HEK293 (cell line): Measurements from ENCODE around the gene MMS19.

Experiments used
- CTCF ChIA-PET: fragments of 350-600 bp; formaldehyde crosslinking; extraction: SDS; loops from one replicate; lab custom pipeline; 2021; ENCODE audit warnings: antibody characterized with exemption; lab: Yijun Ruan, JAX
- POLR2A ChIA-PET: fragments of 300-600 bp; formaldehyde crosslinking; extraction: SDS; loops from one replicate; lab custom pipeline; 2020; ENCODE audit warnings: antibody characterized with exemption, inconsistent platforms; lab: Yijun Ruan, JAX
- H3K27ac ChIP-seq: fragments of 200-500 bp; sonication (Bioruptor generic); 2 replicates; pipeline ENCODE4 v1.5.1; 2014; ENCODE audit warnings: low read depth, low read length, control low read depth, inconsistent platforms; ENCODE audit errors: extremely low read depth
- H3K36me3 ChIP-seq, 2 experiments: fragments of 200-500 bp in 1 of 2; sonication (Bioruptor generic) in 1 of 2; 1 replicate in 1 of 2; 2 replicates in 1 of 2; pipeline ENCODE4 v1.5.1; 2014 to 2017; ENCODE audit warnings: inconsistent platforms in 2 of 2, low read length in 2 of 2; ENCODE audit not compliant: control insufficient read depth in 2 of 2, insufficient read depth in 1 of 2
- H3K4me1 ChIP-seq: fragments of 200-500 bp; sonication (Bioruptor generic); 2 replicates; pipeline ENCODE4 v1.5.1; 2014; ENCODE audit warnings: mild to moderate bottlenecking, low read length, inconsistent platforms; ENCODE audit not compliant: control insufficient read depth, insufficient read depth
- H3K4me3 ChIP-seq: 2 replicates; pipeline ENCODE4 v1.5.1; 2011; ENCODE audit warnings: low read depth, mild to moderate bottlenecking, control low read depth, low read length, moderate library complexity
- H3K9me3 ChIP-seq: fragments of 200-500 bp; sonication (Bioruptor generic); 2 replicates; pipeline ENCODE4 v1.5.1; 2014; ENCODE audit warnings: low read depth, low read length, inconsistent platforms; ENCODE audit not compliant: control insufficient read depth, insufficient read depth
- AEBP2 ChIP-seq: fragments of 450-650 bp; formaldehyde crosslinking; IDR thresholded peaks from 2 replicates; pipeline ENCODE4 v1.5.1; 2016; ENCODE audit warnings: missing biosample characterization, missing genetic modification characterization, borderline replicate concordance
- ATF2 ChIP-seq: fragments of 450-650 bp; formaldehyde crosslinking; IDR thresholded peaks from 2 replicates; pipeline ENCODE4 v1.5.1; 2016; ENCODE audit warnings: missing biosample characterization, missing genetic modification characterization, low read depth
- CTCF ChIP-seq: fragments of 450-650 bp; formaldehyde crosslinking; IDR thresholded peaks from 2 replicates; pipeline ENCODE4 v1.5.1; 2016; ENCODE audit warnings: missing biosample characterization, missing genetic modification characterization
- KLF10 ChIP-seq: fragments of 450-650 bp; IDR thresholded peaks from 2 replicates; pipeline ENCODE4 v1.5.1; 2018; ENCODE audit warnings: missing biosample characterization, mild to moderate bottlenecking, missing genetic modification characterization
- OSR2 ChIP-seq: fragments of 450-650 bp; formaldehyde crosslinking; IDR thresholded peaks from 2 replicates; pipeline ENCODE4 v1.5.1; 2016; ENCODE audit warnings: missing biosample characterization, missing genetic modification characterization
- PRDM1 ChIP-seq: fragments of 450-650 bp; formaldehyde crosslinking; IDR thresholded peaks from 2 replicates; pipeline ENCODE4; 2016; ENCODE audit warnings: missing biosample characterization, missing genetic modification characterization
- YY1 ChIP-seq: fragments of 450-650 bp; formaldehyde crosslinking; IDR thresholded peaks from 2 replicates; pipeline ENCODE4 v1.5.1; 2018; ENCODE audit warnings: missing biosample characterization, missing genetic modification characterization
- ZBTB17 ChIP-seq: fragments of 450-650 bp; formaldehyde crosslinking; IDR thresholded peaks from 2 replicates; pipeline ENCODE4 v1.5.1; 2016; ENCODE audit warnings: missing biosample characterization, missing genetic modification characterization
- ZFHX2 ChIP-seq: fragments of 450-650 bp; formaldehyde crosslinking; conservative IDR thresholded peaks from 2 replicates; pipeline ENCODE4 v1.5.1; 2016; ENCODE audit warnings: missing biosample characterization, missing genetic modification characterization
- ZFP41 ChIP-seq: fragments of 450-650 bp; formaldehyde crosslinking; IDR thresholded peaks from 2 replicates; pipeline ENCODE4 v1.5.1; 2016; ENCODE audit warnings: missing biosample characterization, missing genetic modification characterization, borderline replicate concordance
- ZNF138 ChIP-seq: fragments of 450-650 bp; formaldehyde crosslinking; IDR thresholded peaks from 2 replicates; pipeline ENCODE4 v1.5.1; 2016; ENCODE audit warnings: missing biosample characterization, missing genetic modification characterization, borderline replicate concordance
- ZNF16 ChIP-seq: fragments of 450-650 bp; formaldehyde crosslinking; IDR thresholded peaks from 2 replicates; pipeline ENCODE4 v1.5.1; 2016; ENCODE audit warnings: low read depth, missing biosample characterization, missing genetic modification characterization
- ZNF184 ChIP-seq: fragments of 450-650 bp; IDR thresholded peaks from 2 replicates; pipeline ENCODE4 v1.5.1; 2018; ENCODE audit warnings: missing biosample characterization, mild to moderate bottlenecking, missing genetic modification characterization
- ZNF19 ChIP-seq: fragments of 450-650 bp; formaldehyde crosslinking; IDR thresholded peaks from 2 replicates; pipeline ENCODE4; 2016; ENCODE audit warnings: missing biosample characterization, missing genetic modification characterization, low read depth
- ZNF280C ChIP-seq: fragments of 450-650 bp; formaldehyde crosslinking; IDR thresholded peaks from 2 replicates; pipeline ENCODE4 v1.5.1; 2016; ENCODE audit warnings: missing biosample characterization, missing genetic modification characterization
- ZNF311 ChIP-seq: fragments of 450-650 bp; formaldehyde crosslinking; IDR thresholded peaks from 2 replicates; pipeline ENCODE4 v1.5.1; 2017; ENCODE audit warnings: missing biosample characterization, missing genetic modification characterization, borderline replicate concordance
- ZNF366 ChIP-seq: fragments of 450-650 bp; formaldehyde crosslinking; conservative IDR thresholded peaks from 2 replicates; pipeline ENCODE4 v1.5.1; 2016; ENCODE audit warnings: missing biosample characterization, missing genetic modification characterization
- ZNF473 ChIP-seq: fragments of 450-650 bp; formaldehyde crosslinking; IDR thresholded peaks from 2 replicates; pipeline ENCODE4 v1.5.1; 2017; ENCODE audit warnings: missing biosample characterization, missing genetic modification characterization
- ZNF510 ChIP-seq: fragments of 450-650 bp; formaldehyde crosslinking; IDR thresholded peaks from 2 replicates; pipeline ENCODE4 v1.5.1; 2018; ENCODE audit warnings: mild to moderate bottlenecking, missing genetic modification characterization, missing biosample characterization; ENCODE audit not compliant: insufficient replicate concordance
- ZNF514 ChIP-seq: fragments of 450-650 bp; formaldehyde crosslinking; IDR thresholded peaks from 2 replicates; pipeline ENCODE4 v1.5.1; 2016; ENCODE audit warnings: missing biosample characterization, missing genetic modification characterization
- ZNF548 ChIP-seq: fragments of 450-650 bp; formaldehyde crosslinking; IDR thresholded peaks from 2 replicates; pipeline ENCODE4 v1.5.1; 2016; ENCODE audit warnings: missing biosample characterization, missing genetic modification characterization
- ZNF549 ChIP-seq: fragments of 450-650 bp; IDR thresholded peaks from 2 replicates; pipeline ENCODE4 v1.5.1; 2018; ENCODE audit warnings: missing biosample characterization, missing genetic modification characterization, mild to moderate bottlenecking, inconsistent platforms, moderate library complexity
- ZNF629 ChIP-seq: fragments of 450-650 bp; formaldehyde crosslinking; IDR thresholded peaks from 2 replicates; pipeline ENCODE4 v1.5.1; 2017; ENCODE audit warnings: missing biosample characterization, missing genetic modification characterization
- ZNF654 ChIP-seq: fragments of 450-650 bp; formaldehyde crosslinking; IDR thresholded peaks from 2 replicates; pipeline ENCODE4 v1.5.1; 2016; ENCODE audit warnings: low read depth, missing biosample characterization, missing genetic modification characterization
- ZNF670 ChIP-seq: fragments of 450-650 bp; formaldehyde crosslinking; IDR thresholded peaks from 2 replicates; pipeline ENCODE4 v1.5.1; 2016; ENCODE audit warnings: missing biosample characterization, missing genetic modification characterization, low read depth
- ZNF701 ChIP-seq: fragments of 450-650 bp; formaldehyde crosslinking; IDR thresholded peaks from 2 replicates; pipeline ENCODE4 v1.5.1; 2016; ENCODE audit warnings: missing biosample characterization, missing genetic modification characterization
- ZNF704 ChIP-seq: fragments of 450-650 bp; formaldehyde crosslinking; IDR thresholded peaks from 2 replicates; pipeline ENCODE4 v1.5.1; 2016; ENCODE audit warnings: missing biosample characterization, missing genetic modification characterization
- ZSCAN30 ChIP-seq: fragments of 450-650 bp; IDR thresholded peaks from 2 replicates; pipeline ENCODE4 v1.5.1; 2018; ENCODE audit warnings: missing biosample characterization, mild to moderate bottlenecking, missing genetic modification characterization, moderate library complexity

The MMS19 gene

GRCh38 chr10:97464226-97464625, 34.0 kb downstream of the MMS19 start (continued):
- TF ChIP-seq AEBP2 (tag by site-specific recombination) (no peak), ZNF311 (tag by site-specific recombination) (no peak), ZNF549 (tag by site-specific recombination) (no peak), ZNF670 (no peak), ZSCAN30 (tag by site-specific recombination) (no peak), ZNF510 (tag by site-specific recombination) (no peak), ZNF701 (tag by site-specific recombination) (no peak)

GRCh38 chr10:97463363-97464132, 34.7 kb downstream of the MMS19 start:
- ChIA-PET CTCF (interaction anchor here (0.5 to 8.2 kb wide), 19 partner anchors 10 to 273 kb away, joined by 3 to 81 read pairs (median 5); partner anchors contain the start of gene PI4K2A), POLR2A (interaction anchor here (0.9 kb wide), 1 partner anchor 91 kb away, joined by 3 read pairs; no protein-coding TSS in a partner anchor)
- Histone ChIP-seq H3K4me3 (no peak overlapping the region), H3K9me3 (no peaks in the 10 kb centered on the region), H3K27ac (no peak overlapping the region), H3K36me3 (peaks cover 54 to 97% of the 10 kb centered on the region in 2 experiments), H3K4me1 (no peaks in the 10 kb centered on the region)
- TF ChIP-seq ZNF514 (no peak), ZNF19 (no peak), ZNF473 (tag by site-specific recombination) (no peak), ZFP41 (tag by site-specific recombination) (no peak), ZNF184 (tag by site-specific recombination) (no peak), ZNF704 (tag by site-specific recombination) (no peak), ZNF629 (tag by site-specific recombination) (peak; percentile 52), ZFHX2 (no peak), ZNF138 (no peak), ZNF548 (tag by site-specific recombination) (no peak), ZNF16 (tag by site-specific recombination) (no peak), ZNF280C (tag by site-specific recombination) (no peak), ZNF670 (no peak), KLF10 (tag by site-specific recombination) (no peak), ZNF366 (tag by site-specific recombination) (no peak), PRDM1 (tag by site-specific recombination) (peak; percentile 95), ATF2 (tag by site-specific recombination) (no peak), YY1 (tag by site-specific recombination) (no peak), ZNF654 (tag by site-specific recombination) (peak; percentile 77), OSR2 (tag by site-specific recombination) (no peak), CTCF (tag by site-specific recombination) (peak; percentile 82), ZBTB17 (peak; percentile 66)
